Right lobe of liver (tissue), 4 donors: ENCODE measurements around the gene MEIS2.

Source experiments
- POLR2A ChIP-seq: fragments of 450-650 bp; IDR thresholded peaks from one replicate; pipeline ENCODE4 v1.6.1; 2017; ENCODE audit warnings: antibody characterized with exemption, mild to moderate bottlenecking
- TF ChIP-seq, protein P1 (sequence below), 4 donors: fragments of 200-600 bp in 3 of 4; fragments of 450-650 bp in 1 of 4; IDR thresholded peaks; one replicate each; pipeline versions ENCODE4 v1.5.1 to v1.8.0; 2016 to 2022; ENCODE audit warnings: antibody characterized with exemption in 4 of 4, mild to moderate bottlenecking in 2 of 4
- donor health status: DM: no; HTN: no; CAD: no.
- donor health status: DM: no; HTN: no; CAD: no.
- donor health status: DM: no; HTN: yes; CAD: no.

DNA sequence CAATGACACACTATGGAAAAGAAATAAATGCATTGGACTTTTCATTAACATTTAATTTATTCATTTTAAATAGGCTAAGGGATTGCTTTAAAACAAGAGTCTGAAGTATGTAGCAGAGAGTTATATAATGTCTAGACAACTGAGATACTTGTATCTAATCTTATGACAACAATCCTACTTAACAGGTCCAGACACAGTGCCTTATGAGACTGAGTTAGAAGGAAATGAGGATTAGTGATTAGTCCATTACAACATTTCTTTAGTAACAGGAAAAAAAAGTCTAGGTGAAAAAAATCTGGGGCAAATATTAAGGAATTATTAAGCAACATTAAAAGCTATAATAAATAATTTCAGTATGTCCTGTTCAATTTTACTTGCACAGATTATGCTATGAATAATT is 140.6 kb downstream of the MEIS2 start:
- TF ChIP-seq, protein P1, sequence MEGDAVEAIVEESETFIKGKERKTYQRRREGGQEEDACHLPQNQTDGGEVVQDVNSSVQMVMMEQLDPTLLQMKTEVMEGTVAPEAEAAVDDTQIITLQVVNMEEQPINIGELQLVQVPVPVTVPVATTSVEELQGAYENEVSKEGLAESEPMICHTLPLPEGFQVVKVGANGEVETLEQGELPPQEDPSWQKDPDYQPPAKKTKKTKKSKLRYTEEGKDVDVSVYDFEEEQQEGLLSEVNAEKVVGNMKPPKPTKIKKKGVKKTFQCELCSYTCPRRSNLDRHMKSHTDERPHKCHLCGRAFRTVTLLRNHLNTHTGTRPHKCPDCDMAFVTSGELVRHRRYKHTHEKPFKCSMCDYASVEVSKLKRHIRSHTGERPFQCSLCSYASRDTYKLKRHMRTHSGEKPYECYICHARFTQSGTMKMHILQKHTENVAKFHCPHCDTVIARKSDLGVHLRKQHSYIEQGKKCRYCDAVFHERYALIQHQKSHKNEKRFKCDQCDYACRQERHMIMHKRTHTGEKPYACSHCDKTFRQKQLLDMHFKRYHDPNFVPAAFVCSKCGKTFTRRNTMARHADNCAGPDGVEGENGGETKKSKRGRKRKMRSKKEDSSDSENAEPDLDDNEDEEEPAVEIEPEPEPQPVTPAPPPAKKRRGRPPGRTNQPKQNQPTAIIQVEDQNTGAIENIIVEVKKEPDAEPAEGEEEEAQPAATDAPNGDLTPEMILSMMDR (IDR thresholded peaks at IDR 0.05): no peak
- no peak for TF ChIP-seq POLR2A
